ENCODE data around the gene EFL1. TPM values are rescaled to one million over a fixed set of nuclear protein-coding genes. Genes with fewer than 3 reads are reported as not detected.

The EFL1 gene
- total RNA-seq, 1 donor from 2014 or later = 13.3 TPM

DNA sequence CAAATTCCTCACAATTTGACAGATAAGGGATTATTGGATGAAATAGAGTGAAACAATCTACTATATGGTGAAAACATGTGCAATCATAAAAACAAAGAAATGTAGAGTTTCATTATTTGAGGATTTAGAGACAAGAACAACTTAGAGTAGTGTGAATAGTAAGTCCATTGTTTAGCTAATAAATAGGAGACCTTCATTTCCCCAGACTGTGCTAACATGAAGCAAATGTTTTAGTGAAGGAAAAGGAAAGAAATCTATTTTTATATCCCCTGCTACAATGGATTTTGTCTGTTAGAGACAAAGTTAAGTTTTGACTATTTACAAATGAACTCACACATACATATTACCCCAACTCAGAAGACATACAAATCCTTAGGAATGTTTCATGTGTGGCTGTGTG lies 77.8 kb downstream of the EFL1 start:
- H3K27me3 ChIP-seq = no peaks in the 10 kb centered on the region
- no peak for TF ChIP-seq POLR2A (IDR thresholded peaks at IDR 0.05)
- no peak for TF ChIP-seq POLR2AphosphoS5 (IDR thresholded peaks at IDR 0.05; ENCODE audit: insufficient read depth in 1 of 2, low read depth in 1 of 2)
- TF ChIP-seq, protein P1, sequence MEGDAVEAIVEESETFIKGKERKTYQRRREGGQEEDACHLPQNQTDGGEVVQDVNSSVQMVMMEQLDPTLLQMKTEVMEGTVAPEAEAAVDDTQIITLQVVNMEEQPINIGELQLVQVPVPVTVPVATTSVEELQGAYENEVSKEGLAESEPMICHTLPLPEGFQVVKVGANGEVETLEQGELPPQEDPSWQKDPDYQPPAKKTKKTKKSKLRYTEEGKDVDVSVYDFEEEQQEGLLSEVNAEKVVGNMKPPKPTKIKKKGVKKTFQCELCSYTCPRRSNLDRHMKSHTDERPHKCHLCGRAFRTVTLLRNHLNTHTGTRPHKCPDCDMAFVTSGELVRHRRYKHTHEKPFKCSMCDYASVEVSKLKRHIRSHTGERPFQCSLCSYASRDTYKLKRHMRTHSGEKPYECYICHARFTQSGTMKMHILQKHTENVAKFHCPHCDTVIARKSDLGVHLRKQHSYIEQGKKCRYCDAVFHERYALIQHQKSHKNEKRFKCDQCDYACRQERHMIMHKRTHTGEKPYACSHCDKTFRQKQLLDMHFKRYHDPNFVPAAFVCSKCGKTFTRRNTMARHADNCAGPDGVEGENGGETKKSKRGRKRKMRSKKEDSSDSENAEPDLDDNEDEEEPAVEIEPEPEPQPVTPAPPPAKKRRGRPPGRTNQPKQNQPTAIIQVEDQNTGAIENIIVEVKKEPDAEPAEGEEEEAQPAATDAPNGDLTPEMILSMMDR (IDR thresholded peaks at IDR 0.05) = no peak
- peaks cover 14% of the 10 kb centered on the region for H3K4me1 ChIP-seq
- DNase-seq (ENCODE audit: extremely low spot score in 2 of 2) = no peak
- H3K4me3 ChIP-seq = no peak overlapping the region
- intact Hi-C loops (cut with DNase I) = no loop called here
- H3K36me3 ChIP-seq = no peaks in the 10 kb centered on the region
- no peak overlapping the region for H3K27ac ChIP-seq
- H3K9me3 ChIP-seq = no peaks in the 10 kb centered on the region

DNA sequence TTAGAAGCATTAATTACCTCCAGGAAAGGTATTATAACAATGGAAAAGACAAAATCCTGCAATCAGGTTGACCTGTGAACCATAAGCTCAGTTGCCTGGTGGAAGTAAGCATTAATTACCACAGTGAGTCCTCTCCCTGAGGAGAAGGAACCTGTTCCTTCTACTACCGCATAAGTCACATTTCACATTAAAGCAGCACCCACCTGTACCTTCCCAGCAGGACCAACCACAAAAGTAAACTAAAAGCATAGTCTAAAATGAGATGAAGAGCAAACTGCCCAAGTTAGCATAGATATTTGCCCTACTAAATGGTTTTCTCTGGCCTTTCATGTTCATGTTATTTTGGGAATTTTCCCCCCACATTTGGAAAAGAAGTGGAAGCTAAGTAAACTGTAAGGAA lies 78.2 kb downstream of the EFL1 start:
- H3K36me3 ChIP-seq = no peaks in the 10 kb centered on the region
- no peaks in the 10 kb centered on the region for H3K27me3 ChIP-seq
- H3K27ac ChIP-seq = no peak overlapping the region
- TF ChIP-seq, protein P1 (IDR thresholded peaks at IDR 0.05) = no peak
- TF ChIP-seq POLR2AphosphoS5 (IDR thresholded peaks at IDR 0.05; ENCODE audit: insufficient read depth in 1 of 2, low read depth in 1 of 2) = no peak
- no peak for TF ChIP-seq POLR2A (IDR thresholded peaks at IDR 0.05)
- no peak for DNase-seq (ENCODE audit: extremely low spot score in 2 of 2)
- H3K9me3 ChIP-seq = no peaks in the 10 kb centered on the region
- intact Hi-C loops (cut with DNase I) = no loop called here
- peaks cover 14% of the 10 kb centered on the region for H3K4me1 ChIP-seq
- no peak overlapping the region for H3K4me3 ChIP-seq

DNA sequence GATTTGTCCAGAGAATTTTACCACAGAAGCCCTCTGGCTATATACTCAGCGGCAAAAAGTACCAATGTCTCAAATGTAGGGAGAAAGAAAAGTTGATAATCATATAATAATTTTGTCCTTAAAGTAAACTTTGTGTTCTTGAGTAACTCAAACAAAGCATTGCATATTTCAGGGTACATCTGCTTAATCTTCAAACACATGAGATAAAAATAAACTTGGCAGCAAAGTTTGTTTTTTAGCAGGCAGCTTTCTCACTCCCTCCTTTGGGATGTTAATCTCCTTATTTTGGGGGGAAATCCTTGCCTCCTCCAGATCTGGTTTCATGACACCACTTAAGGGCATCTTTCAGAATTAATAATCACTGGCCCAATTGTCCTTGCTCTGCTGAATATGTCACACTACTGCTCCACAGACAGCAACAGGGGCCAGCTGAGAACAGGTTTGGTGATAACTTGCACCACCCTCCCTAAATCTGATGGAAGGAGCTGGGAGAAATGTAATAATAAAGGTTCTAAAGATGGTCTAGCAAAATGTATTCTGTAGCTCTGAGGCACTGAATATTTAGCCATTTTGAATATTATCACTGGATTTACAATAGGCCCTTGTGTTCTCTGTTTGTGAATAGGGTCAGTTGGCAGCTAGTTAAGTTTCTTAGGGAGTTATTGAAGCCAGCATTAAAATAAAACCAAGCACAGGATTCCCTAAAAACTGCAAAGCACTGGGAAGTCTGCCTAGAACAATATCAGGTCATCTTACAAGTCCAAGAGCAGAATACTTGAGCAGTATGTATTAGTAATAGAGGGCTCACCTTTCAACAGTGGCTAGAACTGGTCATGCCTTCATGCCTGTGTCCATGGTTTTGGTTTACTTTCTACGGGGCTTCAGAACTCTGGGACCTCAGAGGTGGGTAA lies 79.2 kb downstream of the EFL1 start:
- intact Hi-C loops (cut with DNase I) = no loop called here
- TF ChIP-seq, protein P1 (IDR thresholded peaks at IDR 0.05) = no peak
- no peak for TF ChIP-seq POLR2AphosphoS5 (IDR thresholded peaks at IDR 0.05; ENCODE audit: insufficient read depth in 1 of 2, low read depth in 1 of 2)
- TF ChIP-seq POLR2A (IDR thresholded peaks at IDR 0.05) = no peak
- Histone ChIP-seq H3K27me3 (no peaks in the 10 kb centered on the region), H3K4me1 (peaks cover 17% of the 10 kb centered on the region), H3K4me3 (no peak overlapping the region), H3K9me3 (no peaks in the 10 kb centered on the region), H3K36me3 (no peaks in the 10 kb centered on the region), H3K27ac (no peak overlapping the region)
- DNase-seq (ENCODE audit: extremely low spot score in 2 of 2) = no peak

DNA sequence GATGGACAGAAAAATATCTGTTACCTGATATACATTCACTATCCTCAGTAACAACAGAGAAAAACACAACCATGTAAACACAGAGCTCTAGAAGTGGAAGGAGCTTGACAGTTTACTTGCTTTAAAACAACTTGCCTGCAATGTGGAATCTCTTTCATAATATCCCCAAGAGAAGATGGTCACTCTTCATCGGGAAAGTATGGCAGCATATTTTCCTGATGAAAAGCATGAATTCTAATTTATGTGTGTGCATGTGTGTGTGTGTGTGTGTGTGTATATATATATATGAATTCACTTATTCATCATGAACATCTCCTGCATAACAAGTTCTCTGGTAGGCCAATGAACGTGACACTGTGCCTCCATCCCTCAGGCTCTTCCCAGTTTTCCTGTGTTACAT lies 81.2 kb downstream of the EFL1 start:
- H3K36me3 ChIP-seq = no peaks in the 10 kb centered on the region
- peaks cover 32% of the 10 kb centered on the region for H3K4me1 ChIP-seq
- no peak for DNase-seq (ENCODE audit: extremely low spot score in 2 of 2)
- no peaks in the 10 kb centered on the region for H3K9me3 ChIP-seq
- intact Hi-C loops (cut with DNase I) = no loop called here
- no peak overlapping the region for H3K4me3 ChIP-seq
- TF ChIP-seq POLR2A (IDR thresholded peaks at IDR 0.05) (no peak), POLR2AphosphoS5 (IDR thresholded peaks at IDR 0.05; ENCODE audit: insufficient read depth in 1 of 2, low read depth in 1 of 2) (no peak)
- TF ChIP-seq, protein P1 (IDR thresholded peaks at IDR 0.05) = no peak
- H3K27me3 ChIP-seq = no peaks in the 10 kb centered on the region
- no peak overlapping the region for H3K27ac ChIP-seq

DNA sequence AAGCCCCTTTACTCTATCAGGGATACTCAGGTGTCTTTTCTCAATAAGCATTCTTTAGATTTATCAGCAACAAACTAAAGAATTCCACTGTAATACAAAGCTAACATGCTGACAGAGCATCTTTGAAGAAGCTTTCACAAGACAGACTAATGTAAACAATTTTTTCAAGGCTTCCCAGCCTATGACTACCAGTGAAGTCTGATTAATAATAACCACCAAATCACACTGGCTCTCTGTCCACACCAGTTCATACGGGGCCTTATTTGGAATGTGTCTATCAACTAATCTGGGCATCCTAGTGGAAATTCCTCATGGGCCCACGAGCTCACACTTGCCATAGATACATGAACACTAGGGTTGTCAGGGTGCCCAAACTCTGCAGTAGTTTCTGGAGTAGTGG lies 84.5 kb downstream of the EFL1 start:
- DNase-seq (ENCODE audit: extremely low spot score in 2 of 2) = no peak
- peaks cover 23% of the 10 kb centered on the region for H3K4me1 ChIP-seq
- peak overlapping the region; percentile 45 for H3K27ac ChIP-seq
- H3K9me3 ChIP-seq = no peaks in the 10 kb centered on the region
- no peaks in the 10 kb centered on the region for H3K27me3 ChIP-seq
- TF ChIP-seq, protein P1 (IDR thresholded peaks at IDR 0.05) = no peak
- no peak for TF ChIP-seq POLR2AphosphoS5 (IDR thresholded peaks at IDR 0.05; ENCODE audit: insufficient read depth in 1 of 2, low read depth in 1 of 2)
- TF ChIP-seq POLR2A (IDR thresholded peaks at IDR 0.05) = no peak
- no peak overlapping the region for H3K4me3 ChIP-seq
- intact Hi-C loops (cut with DNase I) = no loop called here
- H3K36me3 ChIP-seq = no peaks in the 10 kb centered on the region
